Adrenal gland (tissue), 12 donors: ENCODE results near the gene HNRNPUL1. TPM values are rescaled to one million over a fixed set of nuclear protein-coding genes. Genes with fewer than 3 reads are reported as not detected.

Experiments
- DNase-seq, 7 donors: peaks; one replicate each; pipeline ENCODE4 v3.0.0-alpha.2; 2019 to 2020
- H3K27ac ChIP-seq, 5 donors: fragments of 200-600 bp; sonication (generic) in 4 of 5; 1 replicate in 3 of 5; 2 replicates in 2 of 5; pipeline versions ENCODE4 v1.5.1 to v1.8.0; 2016 to 2020; ENCODE audit warnings: mild to moderate bottlenecking in 1 of 5
- H3K27me3 ChIP-seq: fragments of 200-600 bp; 2 replicates; pipeline ENCODE4 v1.8.0; 2021
- H3K36me3 ChIP-seq, 2 donors: fragments of 200-600 bp; replicated peaks in 1 of 2; 1 replicate in 1 of 2; 2 replicates in 1 of 2; pipeline versions ENCODE4 v1.5.1 to v1.8.0; 2018 to 2022
- H3K4me1 ChIP-seq, 2 donors: fragments of 200-600 bp; replicated peaks in 1 of 2; 1 replicate in 1 of 2; 2 replicates in 1 of 2; pipeline versions ENCODE4 v1.5.1 to v1.8.0; 2018 to 2021
- H3K4me3 ChIP-seq, 4 donors: fragments of 200-600 bp; sonication (generic) in 3 of 4; one replicate each; pipeline ENCODE4 v1.5.1; 2016 to 2018
- H3K9me3 ChIP-seq, 3 donors: fragments of 200-600 bp; sonication (generic) in 1 of 3; replicated peaks in 1 of 3; 1 replicate in 2 of 3; 2 replicates in 1 of 3; pipeline versions ENCODE4 v1.5.1 to v1.8.0; 2016 to 2021
- CTCF ChIP-seq, 6 experiments: fragments of 450-650 bp in 4 of 6; fragments of 200-600 bp in 2 of 6; sonication (generic) in 1 of 6; IDR thresholded peaks; 1 replicate in 5 of 6; 2 replicates in 1 of 6; pipeline versions ENCODE4 v1.5.1 to v1.8.0; 2016 to 2021; ENCODE audit warnings: antibody characterized with exemption in 6 of 6, mild to moderate bottlenecking in 2 of 6, moderate library complexity in 1 of 6
- POLR2A ChIP-seq, 2 donors: fragments of 450-650 bp; IDR thresholded peaks; one replicate each; pipeline ENCODE4 v1.6.1; 2017; ENCODE audit warnings: antibody characterized with exemption in 2 of 2, mild to moderate bottlenecking in 2 of 2, moderate library complexity in 1 of 2
- WGBS, 4 donors: extraction: QIAGEN DNeasy Blood & Tissue Kit in 2 of 4; methylation state at CpG; one replicate each; pipeline versions ENCODE4 v1.1.5 to v1.1.7; 2013 to 2017; 5-methylcytosine and 5-hydroxymethylcytosine counted together
- intact Hi-C, 2 donors: fragments of 100-400 bp; cut with DNase I; formaldehyde crosslinking; loops; one replicate each; pipeline versions ENCODE4 v1.14.1 to v1.15.0; 2022 to 2023
- polyA plus RNA-seq, 3 donors: library from polyadenylated mRNA; stranded (reverse); fragments of 200-250 nt in 2 of 3; fragments of 350-450 nt in 1 of 3; fragmentation: Illumina TruSeq in 1 of 3; extraction: RNeasy Lipid Tissue Mini Kit (QIAGEN cat#74804) in 1 of 3; gene quantifications; one replicate each; pipeline ENCODE4 v1.2.3, GENCODE V29; 2013 to 2014
- total RNA-seq, 9 donors: library from RNA; depleted of rRNA in 4 of 9; stranded (reverse); fragments of >200 nt in 4 of 9; fragments of 120-200 nt in 1 of 9; fragmentation: NEBNext Ultra II Directional in 1 of 9; extraction: Animal tissue kit (Norgen Biotek cat#: 25700) in 1 of 9; gene quantifications; one replicate each; pipeline versions ENCODE4 v1.1.0 to v1.2.4, GENCODE V29; 2013 to 2023
- donor health status: healthy with polysubstance abuse.
- donor health status: Bipolar disorder and iron deficiency.
- donor health status: DM: yes; HTN: yes; CAD: no.
- donor health status: DM: no; HTN: no; CAD: no.
- donor health status: DM: no; HTN: no; CAD: no.
- donor health status: DM: yes; HTN: yes; CAD: no.

The HNRNPUL1 gene
- total and polyA plus RNA-seq, 12 donors = 55.8 to 175 (median 142) TPM

- no peak for DNase-seq
- H3K4me3 ChIP-seq = no peak overlapping the region
Observed at GRCh38 chr19:41230067-41230857, 33.9 kb upstream of the HNRNPUL1 start.

GRCh38 chr19:41232686-41233085, 31.5 kb upstream of the HNRNPUL1 start:
- H3K4me3 ChIP-seq = no peak overlapping the region
- H3K27me3 ChIP-seq = no peaks in the 10 kb centered on the region
- H3K36me3 ChIP-seq = peaks cover 0 to 21% of the 10 kb centered on the region in 2 donors
- H3K27ac ChIP-seq = peak overlapping the region in 1 of 5 donors; percentile 43
- TF ChIP-seq CTCF (IDR thresholded peaks at IDR 0.05) (no peak), POLR2A (IDR thresholded peaks at IDR 0.05) (no peak)
- no peak for DNase-seq
- no peaks in the 10 kb centered on the region for H3K9me3 ChIP-seq
- H3K4me1 ChIP-seq = peaks cover 0 to 3% of the 10 kb centered on the region in 2 donors
- intact Hi-C loops = no loop called here
- WGBS, 4 donors = 89 to 96% (median 93%) methylated on average over 8 of the region's 8 CpGs

More at GRCh38 chr19:41230067-41230857, 33.9 kb upstream of the HNRNPUL1 start:
- Histone ChIP-seq H3K9me3 (no peaks in the 10 kb centered on the region), H3K27ac (no peak overlapping the region), H3K4me1 (peaks cover 15 to 21% of the 10 kb centered on the region in 2 donors), H3K36me3 (peaks cover 0 to 16% of the 10 kb centered on the region in 2 donors), H3K27me3 (no peaks in the 10 kb centered on the region)
- no peak for TF ChIP-seq POLR2A (IDR thresholded peaks at IDR 0.05)
- TF ChIP-seq CTCF (IDR thresholded peaks at IDR 0.05) = no peak
- intact Hi-C loops = no loop called here
- WGBS, 4 donors = 86 to 95% (median 90%) methylated on average over 3 of the region's 3 CpGs

GRCh38 chr19:41233748-41234240, 30.4 kb upstream of the HNRNPUL1 start:
- H3K4me3 ChIP-seq = no peak overlapping the region
- WGBS, 4 donors = 67 to 76% (median 70%) methylated on average over 4 of the region's 4 CpGs
- H3K9me3 ChIP-seq = no peaks in the 10 kb centered on the region
- peak overlapping the region in 1 of 5 donors; percentile 3 for H3K27ac ChIP-seq
- peaks cover 0 to 32% of the 10 kb centered on the region in 2 donors for H3K36me3 ChIP-seq
- intact Hi-C loops = no loop called here
- DNase-seq = peak; percentile 35 to 67 (median 49)
- TF ChIP-seq CTCF (IDR thresholded peaks at IDR 0.05) = no peak
- TF ChIP-seq POLR2A (IDR thresholded peaks at IDR 0.05) = no peak
- no peaks in the 10 kb centered on the region for H3K27me3 ChIP-seq
- H3K4me1 ChIP-seq = peaks cover 0 to 3% of the 10 kb centered on the region in 2 donors

- TF ChIP-seq CTCF (IDR thresholded peaks at IDR 0.05) (no peak), POLR2A (IDR thresholded peaks at IDR 0.05) (no peak)
- Histone ChIP-seq H3K27me3 (no peaks in the 10 kb centered on the region), H3K36me3 (peaks cover 0 to 38% of the 10 kb centered on the region in 2 donors), H3K27ac (no peak overlapping the region), H3K9me3 (no peaks in the 10 kb centered on the region), H3K4me1 (peaks cover 0 to 1% of the 10 kb centered on the region in 2 donors), H3K4me3 (no peak overlapping the region)
- 74 to 84% (median 83%) methylated on average over 7 to 8 of the region's 8 CpGs for WGBS, 4 donors
- intact Hi-C loops = no loop called here
- DNase-seq = no peak
Observed at GRCh38 chr19:41234512-41235168, 29.5 kb upstream of the HNRNPUL1 start.
